ENCODE data around the gene OGFOD1.

The OGFOD1 gene

GRCh38 chr16:56426585-56426984 lies 24.8 kb upstream of the OGFOD1 start:
- TF ChIP-seq TAF1 (IDR thresholded peaks at IDR 0.05; ENCODE audit: borderline replicate concordance, insufficient read depth, low read length) (no peak), SIN3A (IDR thresholded peaks at IDR 0.05; ENCODE audit: borderline replicate concordance, insufficient read depth, low read length) (no peak), FOXP2 (optimal IDR thresholded peaks at IDR 0.05; ENCODE audit: borderline replicate concordance, extremely low read depth, extremely low read length, insufficient read depth) (no peak), POLR2AphosphoS5 (IDR thresholded peaks at IDR 0.05; ENCODE audit: low read depth, low read length) (no peak), REST (IDR thresholded peaks at IDR 0.05; ENCODE audit: insufficient read depth in 1 of 2, low read depth in 2 of 2, low read length in 2 of 2) (no peak)

GRCh38 chr16:56428091-56428490 lies 23.3 kb upstream of the OGFOD1 start:
- TF ChIP-seq FOXP2 (optimal IDR thresholded peaks at IDR 0.05; ENCODE audit: borderline replicate concordance, extremely low read depth, extremely low read length, insufficient read depth) (no peak), REST (IDR thresholded peaks at IDR 0.05; ENCODE audit: insufficient read depth in 1 of 2, low read depth in 2 of 2, low read length in 2 of 2) (no peak), POLR2AphosphoS5 (IDR thresholded peaks at IDR 0.05; ENCODE audit: low read depth, low read length) (no peak), SIN3A (IDR thresholded peaks at IDR 0.05; ENCODE audit: borderline replicate concordance, insufficient read depth, low read length) (no peak), TAF1 (IDR thresholded peaks at IDR 0.05; ENCODE audit: borderline replicate concordance, insufficient read depth, low read length) (no peak)

GRCh38 chr16:56436258-56436657 lies 15.1 kb upstream of the OGFOD1 start:
- no peak for TF ChIP-seq FOXP2 (optimal IDR thresholded peaks at IDR 0.05; ENCODE audit: borderline replicate concordance, extremely low read depth, extremely low read length, insufficient read depth)
- TF ChIP-seq TAF1 (IDR thresholded peaks at IDR 0.05; ENCODE audit: borderline replicate concordance, insufficient read depth, low read length): no peak
- no peak for TF ChIP-seq REST (IDR thresholded peaks at IDR 0.05; ENCODE audit: insufficient read depth in 1 of 2, low read depth in 2 of 2, low read length in 2 of 2)
- TF ChIP-seq SIN3A (IDR thresholded peaks at IDR 0.05; ENCODE audit: borderline replicate concordance, insufficient read depth, low read length): no peak
- no peak for TF ChIP-seq POLR2AphosphoS5 (IDR thresholded peaks at IDR 0.05; ENCODE audit: low read depth, low read length)

GRCh38 chr16:56438038-56438437 lies 13.3 kb upstream of the OGFOD1 start:
- no peak for TF ChIP-seq TAF1 (IDR thresholded peaks at IDR 0.05; ENCODE audit: borderline replicate concordance, insufficient read depth, low read length)
- TF ChIP-seq FOXP2 (optimal IDR thresholded peaks at IDR 0.05; ENCODE audit: borderline replicate concordance, extremely low read depth, extremely low read length, insufficient read depth): no peak
- no peak for TF ChIP-seq POLR2AphosphoS5 (IDR thresholded peaks at IDR 0.05; ENCODE audit: low read depth, low read length)
- TF ChIP-seq SIN3A (IDR thresholded peaks at IDR 0.05; ENCODE audit: borderline replicate concordance, insufficient read depth, low read length): no peak
- TF ChIP-seq REST (IDR thresholded peaks at IDR 0.05; ENCODE audit: insufficient read depth in 1 of 2, low read depth in 2 of 2, low read length in 2 of 2): no peak

- TF ChIP-seq REST (IDR thresholded peaks at IDR 0.05; ENCODE audit: insufficient read depth in 1 of 2, low read depth in 2 of 2, low read length in 2 of 2): no peak
- no peak for TF ChIP-seq FOXP2 (optimal IDR thresholded peaks at IDR 0.05; ENCODE audit: borderline replicate concordance, extremely low read depth, extremely low read length, insufficient read depth)
These were observed 4.1 kb upstream of the OGFOD1 start for GRCh38 chr16:56447286-56447685.

Data from PFSK-1 (cell line).